Measurements from ENCODE around the gene AFF4. TPM values are rescaled to one million over a fixed set of nuclear protein-coding genes. Genes with fewer than 3 reads are reported as not detected.

The AFF4 gene
- polyA plus RNA-seq, 1 donor from 2014 or later, result 60.6 TPM

- Histone ChIP-seq H3K4me2 (ENCODE audit: low read length) (no peak overlapping the region), H3K9ac (ENCODE audit: low read length) (no peak overlapping the region)
Observed at GRCh38 chr5:132971483-132972435, 8.3 kb upstream of the AFF4 start.

More at GRCh38 chr5:132971483-132972435, 8.3 kb upstream of the AFF4 start:
- no peaks in the 10 kb centered on the region for H4K20me1 ChIP-seq (ENCODE audit: insufficient read depth)
- no peaks in the 10 kb centered on the region for H3K36me3 ChIP-seq (ENCODE audit: insufficient read depth, low read length)
- H3F3A ChIP-seq (ENCODE audit: insufficient read depth, low read length, poor library complexity, severe bottlenecking), result no peaks in the 10 kb centered on the region
- no peaks in the 10 kb centered on the region for H3K9me3 ChIP-seq (ENCODE audit: low read length)
- H2AFZ ChIP-seq (ENCODE audit: low read depth, low read length), result no peak overlapping the region
- H3K9me2 ChIP-seq (ENCODE audit: insufficient read depth, low read length), result no peaks in the 10 kb centered on the region
- no peak overlapping the region for H3K4me3 ChIP-seq (ENCODE audit: low read length)
- no peaks in the 10 kb centered on the region for H3K79me2 ChIP-seq (replicated peaks; ENCODE audit: insufficient read depth, low read length)
- TF ChIP-seq POLR2AphosphoS5 (IDR thresholded peaks at IDR 0.05) (no peak), EZH2 (IDR thresholded peaks at IDR 0.05; ENCODE audit: borderline replicate concordance, insufficient read depth, low read length, poor library complexity, severe bottlenecking) (no peak), RAD21 (conservative IDR thresholded peaks at IDR 0.05) (no peak), TAF1 (IDR thresholded peaks at IDR 0.05; ENCODE audit: low read depth) (no peak), CTCF (IDR thresholded peaks at IDR 0.05; ENCODE audit: poor library complexity, severe bottlenecking) (no peak), MXI1 (conservative IDR thresholded peaks at IDR 0.05; ENCODE audit: poor library complexity, severe bottlenecking) (no peak), REST (IDR thresholded peaks at IDR 0.05; ENCODE audit: borderline replicate concordance) (no peak), SMC3 (conservative IDR thresholded peaks at IDR 0.05; ENCODE audit: poor library complexity) (no peak), EP300 (conservative IDR thresholded peaks at IDR 0.05; ENCODE audit: poor library complexity, severe bottlenecking) (no peak)
- no peak overlapping the region for H3K27ac ChIP-seq (ENCODE audit: low read length)
- H3K27me3 ChIP-seq (ENCODE audit: insufficient read depth, low read depth, low read length), result no peaks in the 10 kb centered on the region

Measured in neural cell (in vitro differentiated cells).